ENCODE measurements around the gene ARFGEF3. TPM values are rescaled to one million over a fixed set of nuclear protein-coding genes. Genes with fewer than 3 reads are reported as not detected.
A peak's percentile ranks its signal among the peaks of the same experiment; 100 is the strongest.

The ARFGEF3 gene
- total and polyA plus RNA-seq, 2 donors, result 0.19 to 0.21 TPM

- Histone ChIP-seq H3K27ac (ENCODE audit: low read depth in 1 of 2, low read length in 1 of 2) (no peak overlapping the region), H3K4me1 (ENCODE audit: control insufficient read depth in 2 of 2, insufficient read depth in 2 of 2, low read length in 2 of 2) (peaks cover 0 to 7% of the 10 kb centered on the region in 2 donors), H3K27me3 (ENCODE audit: control insufficient read depth in 2 of 2, insufficient read depth in 1 of 2, low read length in 1 of 2) (peaks cover 31 to 66% of the 10 kb centered on the region in 2 donors), H3K9me3 (ENCODE audit: control insufficient read depth in 2 of 2, insufficient read depth in 1 of 2, low read length in 1 of 2) (no peaks in the 10 kb centered on the region), H3K36me3 (ENCODE audit: control insufficient read depth in 2 of 2, insufficient read depth in 2 of 2, low read length in 1 of 2) (no peaks in the 10 kb centered on the region), H3K4me3 (ENCODE audit: low read length in 2 of 2) (no peak overlapping the region)
- DNase-seq (ENCODE audit: low read depth in 6 of 9, low spot score in 9 of 9), result no peak
- WGBS, result 89% methylated on average over 2 of the region's 2 CpGs
Measured at GRCh38 chr6:138159246-138159645, 2.5 kb upstream of the ARFGEF3 start.

GRCh38 chr6:138160329-138161087, 1.2 kb upstream of the ARFGEF3 start:
- 85% methylated on average over 11 of the region's 11 CpGs for WGBS
- no peaks in the 10 kb centered on the region for H3K36me3 ChIP-seq (ENCODE audit: control insufficient read depth in 2 of 2, insufficient read depth in 2 of 2, low read length in 1 of 2)
- H3K27me3 ChIP-seq (ENCODE audit: control insufficient read depth in 2 of 2, insufficient read depth in 1 of 2, low read length in 1 of 2), result peaks cover 32 to 79% of the 10 kb centered on the region in 2 donors
- no peaks in the 10 kb centered on the region for H3K9me3 ChIP-seq (ENCODE audit: control insufficient read depth in 2 of 2, insufficient read depth in 1 of 2, low read length in 1 of 2)
- DNase-seq (ENCODE audit: low read depth in 6 of 9, low spot score in 9 of 9), result no peak
- H3K4me3 ChIP-seq (ENCODE audit: low read length in 2 of 2), result no peak overlapping the region
- no peak overlapping the region for H3K27ac ChIP-seq (ENCODE audit: low read depth in 1 of 2, low read length in 1 of 2)
- H3K4me1 ChIP-seq (ENCODE audit: control insufficient read depth in 2 of 2, insufficient read depth in 2 of 2, low read length in 2 of 2), result peaks cover 0 to 7% of the 10 kb centered on the region in 2 donors

GRCh38 chr6:138161088-138161337, 726 bp upstream of the ARFGEF3 start:
- peaks cover 0 to 7% of the 10 kb centered on the region in 2 donors for H3K4me1 ChIP-seq (ENCODE audit: control insufficient read depth in 2 of 2, insufficient read depth in 2 of 2, low read length in 2 of 2)
- no peak overlapping the region for H3K27ac ChIP-seq (ENCODE audit: low read depth in 1 of 2, low read length in 1 of 2)
- 10% methylated on average over 8 of the region's 8 CpGs for WGBS
- H3K27me3 ChIP-seq (ENCODE audit: control insufficient read depth in 2 of 2, insufficient read depth in 1 of 2, low read length in 1 of 2), result peaks cover 32 to 80% of the 10 kb centered on the region in 2 donors
- H3K4me3 ChIP-seq (ENCODE audit: low read length in 2 of 2), result no peak overlapping the region
- no peaks in the 10 kb centered on the region for H3K9me3 ChIP-seq (ENCODE audit: control insufficient read depth in 2 of 2, insufficient read depth in 1 of 2, low read length in 1 of 2)
- DNase-seq (ENCODE audit: low read depth in 6 of 9, low spot score in 9 of 9), result no peak
- H3K36me3 ChIP-seq (ENCODE audit: control insufficient read depth in 2 of 2, insufficient read depth in 2 of 2, low read length in 1 of 2), result no peaks in the 10 kb centered on the region

GRCh38 chr6:138162111-138162954, 594 bp downstream of the ARFGEF3 start:
- H3K27ac ChIP-seq (ENCODE audit: low read depth in 1 of 2, low read length in 1 of 2), result no peak overlapping the region
- WGBS, result 2% methylated on average over 53 of the region's 53 CpGs
- no peak for DNase-seq (ENCODE audit: low read depth in 6 of 9, low spot score in 9 of 9)

GRCh38 chr6:138162955-138163575, 1.3 kb downstream of the ARFGEF3 start:
- no peak for DNase-seq (ENCODE audit: low read depth in 6 of 9, low spot score in 9 of 9)
- no peak overlapping the region for H3K27ac ChIP-seq (ENCODE audit: low read depth in 1 of 2, low read length in 1 of 2)

More at GRCh38 chr6:138162111-138162954, 594 bp downstream of the ARFGEF3 start:
- peak overlapping the region in 1 of 2 donors; percentile 38 for H3K4me3 ChIP-seq (ENCODE audit: low read length in 2 of 2)
- H3K36me3 ChIP-seq (ENCODE audit: control insufficient read depth in 2 of 2, insufficient read depth in 2 of 2, low read length in 1 of 2), result no peaks in the 10 kb centered on the region
- H3K9me3 ChIP-seq (ENCODE audit: control insufficient read depth in 2 of 2, insufficient read depth in 1 of 2, low read length in 1 of 2), result no peaks in the 10 kb centered on the region
- H3K27me3 ChIP-seq (ENCODE audit: control insufficient read depth in 2 of 2, insufficient read depth in 1 of 2, low read length in 1 of 2), result peaks cover 29 to 77% of the 10 kb centered on the region in 2 donors
- peaks cover 0 to 7% of the 10 kb centered on the region in 2 donors for H3K4me1 ChIP-seq (ENCODE audit: control insufficient read depth in 2 of 2, insufficient read depth in 2 of 2, low read length in 2 of 2)

GRCh38 chr6:138175596-138175995, 13.9 kb downstream of the ARFGEF3 start:
- Histone ChIP-seq H3K27ac (ENCODE audit: low read depth in 1 of 2, low read length in 1 of 2) (no peak overlapping the region), H3K27me3 (ENCODE audit: control insufficient read depth in 2 of 2, insufficient read depth in 1 of 2, low read length in 1 of 2) (no peaks in the 10 kb centered on the region), H3K9me3 (ENCODE audit: control insufficient read depth in 2 of 2, insufficient read depth in 1 of 2, low read length in 1 of 2) (no peaks in the 10 kb centered on the region), H3K4me3 (ENCODE audit: low read length in 2 of 2) (no peak overlapping the region), H3K36me3 (ENCODE audit: control insufficient read depth in 2 of 2, insufficient read depth in 2 of 2, low read length in 1 of 2) (no peaks in the 10 kb centered on the region), H3K4me1 (ENCODE audit: control insufficient read depth in 2 of 2, insufficient read depth in 2 of 2, low read length in 2 of 2) (no peaks in the 10 kb centered on the region)
- WGBS, result 91% methylated on average over 2 of the region's 2 CpGs
- no peak for DNase-seq (ENCODE audit: low read depth in 6 of 9, low spot score in 9 of 9)

More at GRCh38 chr6:138162955-138163575, 1.3 kb downstream of the ARFGEF3 start:
- no peaks in the 10 kb centered on the region for H3K36me3 ChIP-seq (ENCODE audit: control insufficient read depth in 2 of 2, insufficient read depth in 2 of 2, low read length in 1 of 2)
- H3K4me1 ChIP-seq (ENCODE audit: control insufficient read depth in 2 of 2, insufficient read depth in 2 of 2, low read length in 2 of 2), result peaks cover 0 to 7% of the 10 kb centered on the region in 2 donors
- WGBS, result 65% methylated on average over 5 of the region's 5 CpGs
- peaks cover 29 to 74% of the 10 kb centered on the region in 2 donors for H3K27me3 ChIP-seq (ENCODE audit: control insufficient read depth in 2 of 2, insufficient read depth in 1 of 2, low read length in 1 of 2)
- H3K4me3 ChIP-seq (ENCODE audit: low read length in 2 of 2), result no peak overlapping the region
- no peaks in the 10 kb centered on the region for H3K9me3 ChIP-seq (ENCODE audit: control insufficient read depth in 2 of 2, insufficient read depth in 1 of 2, low read length in 1 of 2)

GRCh38 chr6:138176652-138177232, 15.0 kb downstream of the ARFGEF3 start:
- H3K9me3 ChIP-seq (ENCODE audit: control insufficient read depth in 2 of 2, insufficient read depth in 1 of 2, low read length in 1 of 2), result no peaks in the 10 kb centered on the region
- DNase-seq (ENCODE audit: low read depth in 6 of 9, low spot score in 9 of 9), result no peak
- H3K27ac ChIP-seq (ENCODE audit: low read depth in 1 of 2, low read length in 1 of 2), result no peak overlapping the region
- H3K4me3 ChIP-seq (ENCODE audit: low read length in 2 of 2), result no peak overlapping the region
- no peaks in the 10 kb centered on the region for H3K27me3 ChIP-seq (ENCODE audit: control insufficient read depth in 2 of 2, insufficient read depth in 1 of 2, low read length in 1 of 2)
- H3K4me1 ChIP-seq (ENCODE audit: control insufficient read depth in 2 of 2, insufficient read depth in 2 of 2, low read length in 2 of 2), result no peaks in the 10 kb centered on the region
- WGBS, result 94% methylated on average over 2 of the region's 2 CpGs
- H3K36me3 ChIP-seq (ENCODE audit: control insufficient read depth in 2 of 2, insufficient read depth in 2 of 2, low read length in 1 of 2), result no peaks in the 10 kb centered on the region

GRCh38 chr6:138182939-138183789, 21.4 kb downstream of the ARFGEF3 start:
- no peaks in the 10 kb centered on the region for H3K4me1 ChIP-seq (ENCODE audit: control insufficient read depth in 2 of 2, insufficient read depth in 2 of 2, low read length in 2 of 2)
- no peak for DNase-seq (ENCODE audit: low read depth in 6 of 9, low spot score in 9 of 9)
- 91% methylated on average over 8 of the region's 8 CpGs for WGBS

More at GRCh38 chr6:138182939-138183789, 21.4 kb downstream of the ARFGEF3 start:
- Histone ChIP-seq H3K27ac (ENCODE audit: low read depth in 1 of 2, low read length in 1 of 2) (no peak overlapping the region), H3K27me3 (ENCODE audit: control insufficient read depth in 2 of 2, insufficient read depth in 1 of 2, low read length in 1 of 2) (no peaks in the 10 kb centered on the region), H3K9me3 (ENCODE audit: control insufficient read depth in 2 of 2, insufficient read depth in 1 of 2, low read length in 1 of 2) (no peaks in the 10 kb centered on the region), H3K4me3 (ENCODE audit: low read length in 2 of 2) (no peak overlapping the region), H3K36me3 (ENCODE audit: control insufficient read depth in 2 of 2, insufficient read depth in 2 of 2, low read length in 1 of 2) (no peaks in the 10 kb centered on the region)
